Body of pancreas (tissue), 4 donors: Measurements from ENCODE around the gene UCN2. TPM values are rescaled to one million over a fixed set of nuclear protein-coding genes. Genes with fewer than 3 reads are reported as not detected.

Experiments used
- ATAC-seq: fragments of 150-250 bp; one replicate; pipeline ENCODE4 v1.9.1; 2016
- DNase-seq, 4 donors: peaks; one replicate each; pipeline ENCODE4 v3.0.0-alpha.2; 2019
- H3K27ac ChIP-seq, 4 donors: fragments of 200-600 bp; sonication (generic); 1 replicate in 3 of 4; 2 replicates in 1 of 4; pipeline versions ENCODE4 v1.5.1 to v1.6.1; 2016 to 2019; ENCODE audit warnings: mild to moderate bottlenecking in 1 of 4, mixed read lengths in 1 of 4, moderate library complexity in 1 of 4
- H3K27me3 ChIP-seq, 2 donors: fragments of 200-600 bp; sonication (generic); one replicate each; pipeline ENCODE4 v1.6.0; 2016; ENCODE audit warnings: mild to moderate bottlenecking in 1 of 2
- H3K36me3 ChIP-seq, 2 donors: fragments of 200-600 bp; sonication (generic); replicated peaks in 1 of 2; 2 replicates each; pipeline ENCODE4 v1.5.1; 2016; ENCODE audit warnings: low read depth in 2 of 2; ENCODE audit not compliant: insufficient read depth in 1 of 2
- H3K4me1 ChIP-seq: fragments of 200-600 bp; sonication (generic); one replicate; pipeline ENCODE4 v1.6.0; 2016
- H3K4me3 ChIP-seq, 2 donors: fragments of 200-600 bp; sonication (generic); 1 replicate in 1 of 2; 2 replicates in 1 of 2; pipeline ENCODE4 v1.5.1; 2016 to 2019
- H3K9me3 ChIP-seq, 3 donors: fragments of 200-600 bp; sonication (generic); 1 replicate in 2 of 3; 2 replicates in 1 of 3; pipeline ENCODE4 v1.5.1; 2016
- CTCF ChIP-seq, 7 experiments: fragments of 450-650 bp in 4 of 7; fragments of 200-600 bp in 3 of 7; sonication (generic) in 3 of 7; IDR thresholded peaks; one replicate each; pipeline ENCODE4 v1.5.1; 2016 to 2019; ENCODE audit warnings: antibody characterized with exemption in 7 of 7
- POLR2A ChIP-seq, 3 donors: fragments of 450-650 bp; IDR thresholded peaks; one replicate each; pipeline ENCODE4 v1.6.1; 2016; ENCODE audit warnings: antibody characterized with exemption in 3 of 3, mild to moderate bottlenecking in 2 of 3
- WGBS, 2 donors: methylation state at CpG; one replicate each; pipeline ENCODE4 v1.1.5; 2017; 5-methylcytosine and 5-hydroxymethylcytosine counted together
- intact Hi-C: fragments of 100-400 bp; cut with DNase I; formaldehyde crosslinking; loops from one replicate; pipeline ENCODE4 v1.15.1; 2023
- total RNA-seq, 2 donors: library from RNA; depleted of rRNA; stranded (reverse); fragments of >200 nt; gene quantifications; one replicate each; pipeline ENCODE4 v1.1.0, GENCODE V29; 2016

The UCN2 gene
- total RNA-seq, 2 donors from 2014 or later: not detected

DNA sequence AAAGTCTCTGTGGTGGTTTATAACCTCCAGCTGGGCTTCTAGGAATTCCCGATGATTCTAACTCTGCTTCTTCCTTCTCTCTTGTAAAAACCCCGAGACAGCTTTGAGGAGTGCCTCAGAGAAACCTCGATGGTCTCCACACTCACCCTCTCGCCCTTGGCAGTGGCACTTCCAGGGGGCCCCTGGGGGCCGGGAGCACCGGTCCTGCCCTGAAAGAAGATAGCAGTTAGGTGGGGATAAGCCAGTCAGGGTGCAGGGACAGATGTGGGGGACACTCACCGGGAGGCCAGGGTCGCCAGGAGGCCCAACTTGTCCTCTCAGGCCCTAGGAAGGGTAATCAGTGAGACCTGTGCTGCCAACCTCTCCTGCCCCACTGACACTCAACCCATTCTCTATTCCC lies 21.8 kb upstream of the UCN2 start:
- Histone ChIP-seq H3K36me3 (no peaks in the 10 kb centered on the region), H3K27me3 (no peaks in the 10 kb centered on the region), H3K27ac (no peak overlapping the region), H3K4me1 (no peaks in the 10 kb centered on the region), H3K9me3 (no peaks in the 10 kb centered on the region), H3K4me3 (no peak overlapping the region)
- 73 to 85% methylated on average over 5 to 8 of the region's 8 CpGs for WGBS, 2 donors
- ATAC-seq (no peak), DNase-seq (no peak)
- intact Hi-C loops: no loop called here
- no peak for TF ChIP-seq CTCF (IDR thresholded peaks at IDR 0.05)
- TF ChIP-seq POLR2A (IDR thresholded peaks at IDR 0.05): no peak

GRCh38 chr3:48584836-48585235 lies 21.3 kb upstream of the UCN2 start:
- Histone ChIP-seq H3K9me3 (no peaks in the 10 kb centered on the region), H3K4me3 (no peak overlapping the region), H3K36me3 (no peaks in the 10 kb centered on the region), H3K27ac (no peak overlapping the region), H3K27me3 (no peaks in the 10 kb centered on the region), H3K4me1 (no peaks in the 10 kb centered on the region)
- 82 to 93% methylated on average over 3 to 8 of the region's 9 CpGs for WGBS, 2 donors
- ATAC-seq (no peak), DNase-seq (no peak)
- intact Hi-C loops: no loop called here
- TF ChIP-seq CTCF (IDR thresholded peaks at IDR 0.05) (no peak), POLR2A (IDR thresholded peaks at IDR 0.05) (no peak)

- Histone ChIP-seq H3K27me3 (no peaks in the 10 kb centered on the region), H3K4me1 (no peaks in the 10 kb centered on the region), H3K9me3 (no peaks in the 10 kb centered on the region), H3K27ac (no peak overlapping the region), H3K36me3 (no peaks in the 10 kb centered on the region), H3K4me3 (no peak overlapping the region)
- WGBS, 2 donors: 85 to 88% methylated on average over 12 to 13 of the region's 14 CpGs
- intact Hi-C loops: no loop called here
- no peak for ATAC-seq
- TF ChIP-seq CTCF (IDR thresholded peaks at IDR 0.05): no peak
- no peak for TF ChIP-seq POLR2A (IDR thresholded peaks at IDR 0.05)
- no peak for DNase-seq
Measured at GRCh38 chr3:48581621-48582481, 18.3 kb upstream of the UCN2 start.

DNA sequence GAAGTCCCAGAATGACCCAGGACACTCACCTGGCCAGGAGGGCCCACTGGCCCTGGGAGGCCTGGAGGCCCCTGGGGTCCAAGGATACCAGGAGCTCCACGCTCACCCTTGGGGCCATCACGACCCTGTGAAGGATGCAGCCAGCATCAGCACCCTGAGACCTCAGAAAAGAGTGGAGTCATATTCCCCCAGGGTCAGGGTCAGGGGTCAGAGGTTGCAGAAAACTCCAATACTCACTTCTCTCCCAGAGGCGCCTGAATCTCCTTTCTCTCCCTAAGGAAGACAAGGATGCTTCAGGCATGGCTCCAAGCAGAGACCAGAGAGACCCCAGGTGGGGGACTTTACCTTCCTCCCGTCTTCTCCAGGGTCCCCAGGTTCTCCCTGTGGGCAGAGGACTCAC lies 13.1 kb upstream of the UCN2 start:
- H3K27me3 ChIP-seq: no peaks in the 10 kb centered on the region
- no peak overlapping the region for H3K4me3 ChIP-seq
- intact Hi-C loops: no loop called here

More for the DNA sequence above, 13.1 kb upstream of the UCN2 start:
- Histone ChIP-seq H3K9me3 (no peaks in the 10 kb centered on the region), H3K27ac (no peak overlapping the region), H3K36me3 (no peaks in the 10 kb centered on the region), H3K4me1 (no peaks in the 10 kb centered on the region)
- WGBS, 2 donors: 65 to 77% methylated on average over 4 of the region's 4 CpGs
- TF ChIP-seq POLR2A (IDR thresholded peaks at IDR 0.05): no peak
- TF ChIP-seq CTCF (IDR thresholded peaks at IDR 0.05): no peak
- DNase-seq: no peak
- no peak for ATAC-seq
